SK-N-SH (cell line): Measurements from ENCODE around the gene SFR1. TPM values are rescaled to one million over a fixed set of nuclear protein-coding genes. Genes with fewer than 3 reads are reported as not detected.

Source experiments
- CTCF ChIA-PET: fragments of 300-600, 350-600 bp; formaldehyde crosslinking; extraction: SDS; loops from one replicate; lab custom pipeline; 2021; lab: Yijun Ruan, JAX
- POLR2A ChIA-PET: fragments of 350-600 bp; sonication (Branson Sonifier 250); formaldehyde crosslinking; extraction: SDS; loops from one replicate; lab custom pipeline; 2020; ENCODE audit warnings: antibody characterized with exemption, inconsistent platforms; lab: Yijun Ruan, JAX
- DNase-seq: peaks from one replicate; pipeline ENCODE4 v3.0.0; 2012
- H2AFZ ChIP-seq: fragments of 200-600 bp; sonication (generic); 2 replicates; pipeline ENCODE4 v1.8.1; 2016; ENCODE audit warnings: antibody characterized with exemption, mild to moderate bottlenecking, low read depth
- H3F3A ChIP-seq: fragments of 200-600 bp; sonication (generic); replicated peaks from 2 replicates; pipeline ENCODE3; 2016; ENCODE audit warnings: antibody characterized with exemption, mild to moderate bottlenecking; ENCODE audit not compliant: insufficient read depth
- H3K27ac ChIP-seq, 2 experiments: fragments of 200-500 bp in 1 of 2; fragments of 200-600 bp in 1 of 2; sonication (Bioruptor generic) in 1 of 2; sonication (generic), shearing (Covaris generic) in 1 of 2; 2 replicates each; pipeline versions ENCODE4 v1.5.1 to v1.6.1; 2014 to 2016; ENCODE audit warnings: low read depth in 2 of 2, inconsistent platforms in 1 of 2, low read length in 1 of 2, mild to moderate bottlenecking in 1 of 2, mixed read lengths in 1 of 2
- H3K27me3 ChIP-seq: fragments of 200-600 bp; sonication (generic), shearing (Covaris generic); 2 replicates; pipeline ENCODE4 v1.6.1; 2016; ENCODE audit warnings: mixed run types; ENCODE audit not compliant: insufficient read depth
- H3K36me3 ChIP-seq, 2 experiments: fragments of 200-500 bp in 1 of 2; fragments of 200-600 bp in 1 of 2; sonication (Bioruptor generic) in 1 of 2; sonication (generic) in 1 of 2; replicated peaks in 1 of 2; 2 replicates each; pipeline versions ENCODE3 to v1.5.1; 2014 to 2016; ENCODE audit warnings: low read length in 1 of 2, mild to moderate bottlenecking in 1 of 2; ENCODE audit not compliant: insufficient read depth in 2 of 2, control insufficient read depth in 1 of 2
- H3K4me1 ChIP-seq, 2 experiments: fragments of 200-500 bp in 1 of 2; fragments of 200-600 bp in 1 of 2; sonication (Bioruptor generic) in 1 of 2; sonication (generic), shearing (Covaris generic) in 1 of 2; 2 replicates each; pipeline versions ENCODE4 v1.5.1 to v1.6.1; 2014 to 2016; ENCODE audit warnings: low read depth in 1 of 2, low read length in 1 of 2, mixed run types in 1 of 2; ENCODE audit not compliant: insufficient read depth in 2 of 2, control insufficient read depth in 1 of 2
- H3K4me2 ChIP-seq: fragments of 200-600 bp; sonication (generic), shearing (Covaris generic); 2 replicates; pipeline ENCODE4 v1.6.1; 2017; ENCODE audit warnings: mixed run types
- H3K4me3 ChIP-seq, 2 experiments: fragments of 200-500 bp in 1 of 2; fragments of 200-600 bp in 1 of 2; sonication (Bioruptor generic) in 1 of 2; sonication (generic), shearing (Covaris generic) in 1 of 2; 2 replicates each; pipeline versions ENCODE4 v1.5.1 to v1.8.1; 2014 to 2016; ENCODE audit warnings: low read depth in 2 of 2, inconsistent platforms in 1 of 2, low read length in 1 of 2, mild to moderate bottlenecking in 1 of 2, mixed read lengths in 1 of 2, moderate library complexity in 1 of 2
- H3K79me2 ChIP-seq: fragments of 200-600 bp; sonication (generic); 2 replicates; pipeline ENCODE4 v1.8.1; 2017; ENCODE audit warnings: mild to moderate bottlenecking; ENCODE audit not compliant: insufficient read depth
- H3K9ac ChIP-seq: fragments of 200-600 bp; sonication (generic); 2 replicates; pipeline ENCODE4 v1.6.1; 2017; ENCODE audit warnings: mixed run types
- H3K9me2 ChIP-seq: fragments of 200-600 bp; sonication (generic); 2 replicates; pipeline ENCODE4 v1.6.1; 2017; ENCODE audit warnings: mixed run types
- H3K9me3 ChIP-seq: fragments of 200-600 bp; sonication (generic); 2 replicates; pipeline ENCODE4 v1.6.1; 2017; ENCODE audit warnings: mixed run types, mild to moderate bottlenecking, moderate library complexity
- H4K20me1 ChIP-seq: fragments of 200-600 bp; sonication (generic); 2 replicates; pipeline ENCODE4 v1.6.1; 2017; ENCODE audit warnings: mild to moderate bottlenecking, mixed run types; ENCODE audit not compliant: insufficient read depth
- CHD2 ChIP-seq: fragments of 150-350 bp; IDR thresholded peaks from 2 replicates; pipeline ENCODE4 v1.6.1; 2018; ENCODE audit warnings: low read length; ENCODE audit not compliant: partially characterized antibody
- ELF1 ChIP-seq: IDR thresholded peaks from 2 replicates; pipeline ENCODE4 v1.4.0; 2012
- EZH2phosphoT487 ChIP-seq: fragments of 200-600 bp; sonication (generic); IDR thresholded peaks from 2 replicates; pipeline ENCODE4 v1.6.1; 2017; ENCODE audit warnings: low read depth, mixed run types, mild to moderate bottlenecking, antibody characterized with exemption, moderate library complexity, borderline replicate concordance
- FOSL2 ChIP-seq: IDR thresholded peaks from 2 replicates; pipeline ENCODE4 v1.4.0; 2012; ENCODE audit warnings: low read depth, mild to moderate bottlenecking, moderate library complexity, borderline replicate concordance
- FOXJ3 ChIP-seq: sonication (generic); formaldehyde crosslinking; IDR thresholded peaks from 2 replicates; pipeline ENCODE4 v1.5.1; 2020; ENCODE audit warnings: mild to moderate bottlenecking, missing genetic modification reagents
- FOXM1 ChIP-seq: IDR thresholded peaks from 2 replicates; pipeline ENCODE4 v1.4.0; 2012; ENCODE audit warnings: low read depth, mild to moderate bottlenecking
- GATA2 ChIP-seq: sonication (generic); formaldehyde crosslinking; IDR thresholded peaks from 2 replicates; pipeline ENCODE4 v1.5.0; 2020; ENCODE audit warnings: mild to moderate bottlenecking, missing genetic modification reagents
- MEF2A ChIP-seq: IDR thresholded peaks from 2 replicates; pipeline ENCODE4 v1.4.0; 2012; ENCODE audit warnings: low read depth, borderline replicate concordance
- MXI1 ChIP-seq: IDR thresholded peaks from 2 replicates; pipeline ENCODE4 v1.6.1; 2012; ENCODE audit warnings: mild to moderate bottlenecking, low read depth, low read length, improper control_type of control experiment
- POLR2AphosphoS5 ChIP-seq: IDR thresholded peaks from 2 replicates; pipeline ENCODE4 v1.6.1; 2012; ENCODE audit warnings: low read depth, low read length
- RAD21 ChIP-seq: IDR thresholded peaks from 2 replicates; pipeline ENCODE4 v1.6.1; 2012; ENCODE audit warnings: mild to moderate bottlenecking, low read length
- RCOR1 ChIP-seq: fragments of 150-350 bp; IDR thresholded peaks from 2 replicates; pipeline ENCODE4 v1.6.1; 2017; ENCODE audit warnings: antibody characterized with exemption, low read length
- RXRA ChIP-seq: IDR thresholded peaks from 2 replicates; pipeline ENCODE4 v1.4.0; 2012; ENCODE audit warnings: low read depth, mild to moderate bottlenecking, borderline replicate concordance
- TCF12 ChIP-seq: IDR thresholded peaks from 2 replicates; pipeline ENCODE4 v1.4.0; 2012
- TEAD4 ChIP-seq: IDR thresholded peaks from 2 replicates; pipeline ENCODE4 v1.4.0; 2012; ENCODE audit warnings: mild to moderate bottlenecking, borderline replicate concordance; ENCODE audit not compliant: insufficient read depth
- YY1 ChIP-seq: IDR thresholded peaks from 2 replicates; pipeline ENCODE4 v1.4.0; 2012; ENCODE audit warnings: low read depth, mild to moderate bottlenecking
- WGBS: methylation state at CpG from one replicate; pipeline ENCODE4 v1.1.6; 2017; ENCODE audit warnings: low lambda C conversion rate; 5-methylcytosine and 5-hydroxymethylcytosine counted together
- polyA plus RNA-seq, 3 experiments: library from polyadenylated mRNA; depleted of rRNA; stranded (reverse); fragments of >200 nt; gene quantifications; 2 replicates each; pipeline ENCODE4 v1.2.3, GENCODE V29; 2012
- TF ChIP-seq, protein P1 (sequence below): IDR thresholded peaks from 2 replicates; pipeline ENCODE4; 2012
- TF ChIP-seq, protein P2 (sequence below): IDR thresholded peaks from 2 replicates; pipeline ENCODE4 v1.4.0; 2012; ENCODE audit warnings: low read depth, borderline replicate concordance
- TF ChIP-seq, protein P3 (sequence below): IDR thresholded peaks from 2 replicates; pipeline ENCODE4 v1.4.0; 2012; ENCODE audit warnings: low read depth, borderline replicate concordance

SFR1 gene
- polyA plus RNA-seq, 1 of the 3 experiments (the other 2 are of a cell fraction): 1.5 TPM

DNA sequence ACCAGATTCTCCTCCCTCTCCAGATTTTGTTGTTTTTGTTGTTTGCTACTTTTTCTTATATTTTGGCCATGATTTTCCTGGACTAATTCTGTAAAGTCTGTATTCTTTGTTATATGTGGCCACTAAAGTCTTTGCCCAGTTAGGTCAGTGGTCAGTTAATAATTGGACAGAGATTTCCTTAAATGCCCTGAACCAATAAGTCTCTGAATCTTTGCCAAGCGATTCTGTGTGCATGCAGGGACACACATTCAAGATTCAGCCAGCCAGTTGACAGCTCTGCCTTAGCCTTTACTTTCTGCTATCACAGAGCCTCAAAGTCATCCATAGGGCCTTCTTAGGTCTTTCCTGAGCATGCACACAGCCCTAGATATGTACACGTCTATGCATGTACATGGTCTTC, 25.3 kb upstream of the SFR1 start:
- POLR2A ChIA-PET: no interaction called here
- CTCF ChIA-PET: interaction anchor here (1.8 kb wide), 1 partner anchor 15 kb away, joined by 6 read pairs; no protein-coding TSS in a partner anchor
- Histone ChIP-seq H3K4me1 (no peaks in the 10 kb centered on the region), H3K27ac (no peak overlapping the region), H3F3A (peaks cover 15% of the 10 kb centered on the region), H3K9me2 (no peaks in the 10 kb centered on the region), H3K27me3 (no peaks in the 10 kb centered on the region), H3K36me3 (no peaks in the 10 kb centered on the region), H3K4me2 (no peak overlapping the region), H3K9ac (no peak overlapping the region), H3K79me2 (no peaks in the 10 kb centered on the region), H3K4me3 (no peak overlapping the region), H2AFZ (no peak overlapping the region), H3K9me3 (peaks cover 12% of the 10 kb centered on the region; the same call in 1 of the 2 replicates), H4K20me1 (no peaks in the 10 kb centered on the region)
- 70% methylated on average over 2 of the region's 2 CpGs for whole genome bisulfite sequencing
- no peak for DNase-seq
- TF ChIP-seq MEF2A (no peak), FOXJ3 (CRISPR knock-in tag) (no peak), RCOR1 (no peak), POLR2AphosphoS5 (no peak), TEAD4 (no peak), MXI1 (no peak), GATA2 (no peak)

DNA sequence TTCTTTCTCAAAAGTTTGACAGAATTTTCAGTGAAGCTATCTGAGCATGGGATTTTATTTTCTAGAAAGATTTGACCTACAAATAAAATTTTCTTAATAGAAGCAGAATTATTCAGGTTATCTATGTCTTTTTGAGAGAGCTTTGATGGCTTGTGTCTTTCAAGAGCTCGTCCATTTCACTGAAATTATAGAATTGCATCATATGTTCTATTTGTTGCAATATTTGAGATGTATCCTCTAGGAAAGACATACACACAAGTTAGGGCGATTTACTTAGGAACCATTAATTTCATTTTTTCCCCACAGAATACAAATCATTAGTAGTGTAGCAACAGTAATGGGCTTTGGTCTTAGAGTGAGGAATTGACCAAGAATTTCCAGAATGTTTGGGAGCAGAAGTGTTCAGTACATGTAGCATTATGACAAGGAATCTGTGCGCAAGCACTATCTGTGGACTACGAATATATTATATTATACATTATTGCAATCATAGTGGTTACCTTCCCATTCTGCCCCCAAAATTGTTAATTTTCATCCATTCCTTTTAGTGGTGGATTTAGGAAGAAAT, 23.5 kb upstream of the SFR1 start:
- no peak for DNase-seq
- H3K4me2 ChIP-seq: no peak overlapping the region
- CTCF ChIA-PET: interaction anchor here (1.0 kb wide), 1 partner anchor 22 kb away, joined by 3 read pairs; no protein-coding TSS in a partner anchor

DNA sequence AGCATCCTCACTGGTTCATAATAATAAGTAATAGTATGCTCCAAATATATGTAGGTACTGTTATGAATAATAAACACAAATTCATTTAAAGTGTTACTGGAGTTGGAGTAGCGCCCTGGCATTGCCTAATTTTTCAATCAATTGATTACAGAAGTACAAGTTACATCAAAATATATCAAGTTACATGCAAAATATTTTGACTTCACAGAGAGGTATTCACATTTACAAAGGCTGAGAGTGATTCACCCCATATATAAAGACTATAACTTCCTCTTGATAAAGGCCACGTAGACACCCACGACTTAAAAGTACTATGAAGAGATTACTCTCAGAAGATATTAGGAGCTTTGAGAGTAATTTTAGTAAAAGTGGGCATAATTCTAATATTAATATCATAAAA, 22.7 kb upstream of the SFR1 start:
- Histone ChIP-seq H3K27me3 (no peaks in the 10 kb centered on the region), H2AFZ (0 out of 2 replicates have a peak overlapping the region, but pooled peaks have one; percentile 66), H3K27ac (no peak overlapping the region), H3K9ac (no peak overlapping the region), H3K36me3 (no peaks in the 10 kb centered on the region), H3K4me2 (no peak overlapping the region), H3F3A (peaks cover under 1% of the 10 kb centered on the region), H3K79me2 (no peaks in the 10 kb centered on the region), H4K20me1 (no peaks in the 10 kb centered on the region), H3K4me3 (no peak overlapping the region), H3K9me2 (no peaks in the 10 kb centered on the region), H3K9me3 (no peaks in the 10 kb centered on the region; the same call in 1 of the 2 replicates), H3K4me1 (no peaks in the 10 kb centered on the region)
- ChIA-PET POLR2A (no interaction called here), CTCF (interaction anchor here (1.4 kb wide), 1 partner anchor 22 kb away, joined by 6 read pairs; the partner anchor contains the start of gene SFR1)
- WGBS: 76% methylated on average over 3 of the region's 3 CpGs
- DNase-seq: no peak
- TF ChIP-seq YY1: no peak
- TF ChIP-seq TCF12: no peak
- TF ChIP-seq, protein P1, sequence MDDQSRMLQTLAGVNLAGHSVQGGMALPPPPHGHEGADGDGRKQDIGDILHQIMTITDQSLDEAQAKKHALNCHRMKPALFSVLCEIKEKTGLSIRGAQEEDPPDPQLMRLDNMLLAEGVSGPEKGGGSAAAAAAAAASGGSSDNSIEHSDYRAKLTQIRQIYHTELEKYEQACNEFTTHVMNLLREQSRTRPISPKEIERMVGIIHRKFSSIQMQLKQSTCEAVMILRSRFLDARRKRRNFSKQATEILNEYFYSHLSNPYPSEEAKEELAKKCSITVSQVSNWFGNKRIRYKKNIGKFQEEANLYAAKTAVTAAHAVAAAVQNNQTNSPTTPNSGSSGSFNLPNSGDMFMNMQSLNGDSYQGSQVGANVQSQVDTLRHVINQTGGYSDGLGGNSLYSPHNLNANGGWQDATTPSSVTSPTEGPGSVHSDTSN: no peak
- TF ChIP-seq RXRA: no peak
- TF ChIP-seq GATA2: no peak
- TF ChIP-seq FOSL2: no peak
- no peak for TF ChIP-seq EZH2phosphoT487
- TF ChIP-seq CHD2: no peak
- TF ChIP-seq, protein P2, sequence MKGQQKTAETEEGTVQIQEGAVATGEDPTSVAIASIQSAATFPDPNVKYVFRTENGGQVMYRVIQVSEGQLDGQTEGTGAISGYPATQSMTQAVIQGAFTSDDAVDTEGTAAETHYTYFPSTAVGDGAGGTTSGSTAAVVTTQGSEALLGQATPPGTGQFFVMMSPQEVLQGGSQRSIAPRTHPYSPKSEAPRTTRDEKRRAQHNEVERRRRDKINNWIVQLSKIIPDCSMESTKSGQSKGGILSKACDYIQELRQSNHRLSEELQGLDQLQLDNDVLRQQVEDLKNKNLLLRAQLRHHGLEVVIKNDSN: no peak
- no peak for TF ChIP-seq FOXM1
- TF ChIP-seq RCOR1: no peak
- TF ChIP-seq, protein P3, sequence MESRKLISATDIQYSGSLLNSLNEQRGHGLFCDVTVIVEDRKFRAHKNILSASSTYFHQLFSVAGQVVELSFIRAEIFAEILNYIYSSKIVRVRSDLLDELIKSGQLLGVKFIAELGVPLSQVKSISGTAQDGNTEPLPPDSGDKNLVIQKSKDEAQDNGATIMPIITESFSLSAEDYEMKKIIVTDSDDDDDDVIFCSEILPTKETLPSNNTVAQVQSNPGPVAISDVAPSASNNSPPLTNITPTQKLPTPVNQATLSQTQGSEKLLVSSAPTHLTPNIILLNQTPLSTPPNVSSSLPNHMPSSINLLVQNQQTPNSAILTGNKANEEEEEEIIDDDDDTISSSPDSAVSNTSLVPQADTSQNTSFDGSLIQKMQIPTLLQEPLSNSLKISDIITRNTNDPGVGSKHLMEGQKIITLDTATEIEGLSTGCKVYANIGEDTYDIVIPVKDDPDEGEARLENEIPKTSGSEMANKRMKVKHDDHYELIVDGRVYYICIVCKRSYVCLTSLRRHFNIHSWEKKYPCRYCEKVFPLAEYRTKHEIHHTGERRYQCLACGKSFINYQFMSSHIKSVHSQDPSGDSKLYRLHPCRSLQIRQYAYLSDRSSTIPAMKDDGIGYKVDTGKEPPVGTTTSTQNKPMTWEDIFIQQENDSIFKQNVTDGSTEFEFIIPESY: no peak
- no peak for TF ChIP-seq RAD21
- no peak for TF ChIP-seq MEF2A

More for the DNA sequence above, 23.5 kb upstream of the SFR1 start:
- H3K27me3 ChIP-seq: no peaks in the 10 kb centered on the region
- H3K4me1 ChIP-seq: no peaks in the 10 kb centered on the region
- TF ChIP-seq RCOR1 (no peak), ELF1 (no peak)
- H3K9ac ChIP-seq: no peak overlapping the region
- 91% methylated on average over 4 of the region's 4 CpGs for WGBS
- H3K9me2 ChIP-seq: no peaks in the 10 kb centered on the region
- H3K9me3 ChIP-seq: peaks cover 5% of the 10 kb centered on the region; the same call in 1 of the 2 replicates
- H3K4me3 ChIP-seq: no peak overlapping the region
- no peak overlapping the region for H3K27ac ChIP-seq
- no peaks in the 10 kb centered on the region for H4K20me1 ChIP-seq
- peaks cover 9% of the 10 kb centered on the region for H3F3A ChIP-seq
- H3K36me3 ChIP-seq: no peaks in the 10 kb centered on the region
- no peak overlapping the region for H2AFZ ChIP-seq
- H3K79me2 ChIP-seq: no peaks in the 10 kb centered on the region
- POLR2A ChIA-PET: no interaction called here
